ENCODE data around the gene KRT7. TPM values are rescaled to one million over a fixed set of nuclear protein-coding genes. Genes with fewer than 3 reads are reported as not detected.

KRT7 gene
- polyA plus RNA-seq, 1 of the 3 experiments (the other 2 are of a cell fraction): 5.4 TPM

DNA sequence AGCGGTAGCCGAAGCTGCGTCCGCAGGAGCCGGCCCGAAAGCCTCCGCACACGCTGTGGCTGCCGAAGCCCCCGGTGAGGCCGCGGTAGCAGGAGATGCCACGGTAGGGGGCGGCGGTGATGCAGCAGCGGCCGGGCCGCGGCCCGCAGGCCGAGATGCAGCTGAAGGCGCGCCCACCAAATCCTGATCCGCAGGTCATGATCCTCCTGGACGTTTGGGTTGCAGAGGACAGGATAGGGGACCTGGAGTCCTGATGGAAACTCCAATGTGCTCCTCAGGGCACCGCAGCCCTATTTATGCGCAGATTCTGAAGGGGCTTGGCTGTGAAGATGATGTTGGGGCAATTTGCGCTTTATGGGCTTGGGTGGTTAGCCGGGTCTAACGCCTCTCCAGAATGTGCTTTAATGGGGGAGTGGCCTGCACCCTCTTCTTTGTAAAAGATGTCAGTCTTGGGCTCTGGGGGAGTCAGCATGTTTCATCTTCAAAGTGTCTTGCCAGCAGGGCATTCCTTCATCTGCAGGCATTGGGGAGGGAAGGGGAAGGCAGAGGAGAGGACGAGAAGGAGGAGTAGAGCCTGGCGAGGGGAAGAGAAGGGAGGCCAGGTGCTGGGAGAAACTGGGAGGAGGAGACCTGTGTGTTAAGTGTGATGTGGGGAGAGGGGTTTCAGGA lies 58.4 kb downstream of the KRT7 start, which contains the start of gene KRT81:
KRT81 (minus strand) TSS at position 268 of the 669 bp plus-strand sequence; CDS start at position 199, 69 bp downstream.
- no peaks in the 10 kb centered on the region for H3K79me2 ChIP-seq (ENCODE audit: insufficient read depth)
- H3K27me3 ChIP-seq (ENCODE audit: insufficient read depth): no peaks in the 10 kb centered on the region
- 86% methylated on average over 9 of the region's 32 CpGs for WGBS (ENCODE audit: low lambda C conversion rate)
- H3K4me2 ChIP-seq: no peak within 1 kb of the TSS
- H4K20me1 ChIP-seq (ENCODE audit: insufficient read depth): no peaks in the 10 kb centered on the region
- CTCF ChIA-PET: interaction anchor here (1.4 to 3.1 kb wide), 2 partner anchors 12 to 36 kb away, joined by 3 to 22 read pairs; no protein-coding TSS in a partner anchor
- no peak within 1 kb of the TSS for H3K9ac ChIP-seq
- peaks cover 0 to 4% of the 10 kb centered on the region in 2 experiments; a peak in 1 of 4 replicates for H3K4me1 ChIP-seq (ENCODE audit: control insufficient read depth in 1 of 2, insufficient read depth in 2 of 2, low read depth in 1 of 2, low read length in 1 of 2)
- H3K36me3 ChIP-seq (replicated peaks in 1 of 2; ENCODE audit: control insufficient read depth in 1 of 2, insufficient read depth in 2 of 2, low read length in 1 of 2): no peaks in the 10 kb centered on the region
- H2AFZ ChIP-seq (ENCODE audit: low read depth): no peak within 1 kb of the TSS
- no peak within 1 kb of the TSS for H3K4me3 ChIP-seq (ENCODE audit: low read depth in 2 of 2, low read length in 1 of 2)
- H3K9me3 ChIP-seq: no peaks in the 10 kb centered on the region
- H3K27ac ChIP-seq (ENCODE audit: low read depth in 2 of 2, low read length in 1 of 2): no peak within 1 kb of the TSS
- POLR2A ChIA-PET: no interaction called here
- peaks cover 6% of the 10 kb centered on the region for H3F3A ChIP-seq (replicated peaks; ENCODE audit: insufficient read depth)
- DNase-seq: no peak
- TF ChIP-seq, protein P1, sequence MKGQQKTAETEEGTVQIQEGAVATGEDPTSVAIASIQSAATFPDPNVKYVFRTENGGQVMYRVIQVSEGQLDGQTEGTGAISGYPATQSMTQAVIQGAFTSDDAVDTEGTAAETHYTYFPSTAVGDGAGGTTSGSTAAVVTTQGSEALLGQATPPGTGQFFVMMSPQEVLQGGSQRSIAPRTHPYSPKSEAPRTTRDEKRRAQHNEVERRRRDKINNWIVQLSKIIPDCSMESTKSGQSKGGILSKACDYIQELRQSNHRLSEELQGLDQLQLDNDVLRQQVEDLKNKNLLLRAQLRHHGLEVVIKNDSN (IDR thresholded peaks at IDR 0.05; ENCODE audit: borderline replicate concordance, low read depth): no peak
- TF ChIP-seq MXI1 (IDR thresholded peaks at IDR 0.05; ENCODE audit: low read depth, low read length) (no peak), MEF2A (IDR thresholded peaks at IDR 0.05; ENCODE audit: borderline replicate concordance, low read depth) (no peak), YY1 (IDR thresholded peaks at IDR 0.05; ENCODE audit: low read depth) (no peak), RXRA (IDR thresholded peaks at IDR 0.05; ENCODE audit: borderline replicate concordance, low read depth) (no peak)
- TF ChIP-seq, protein P2, sequence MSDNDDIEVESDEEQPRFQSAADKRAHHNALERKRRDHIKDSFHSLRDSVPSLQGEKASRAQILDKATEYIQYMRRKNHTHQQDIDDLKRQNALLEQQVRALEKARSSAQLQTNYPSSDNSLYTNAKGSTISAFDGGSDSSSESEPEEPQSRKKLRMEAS (IDR thresholded peaks at IDR 0.05; ENCODE audit: low read depth): no peak
- TF ChIP-seq, protein P3, sequence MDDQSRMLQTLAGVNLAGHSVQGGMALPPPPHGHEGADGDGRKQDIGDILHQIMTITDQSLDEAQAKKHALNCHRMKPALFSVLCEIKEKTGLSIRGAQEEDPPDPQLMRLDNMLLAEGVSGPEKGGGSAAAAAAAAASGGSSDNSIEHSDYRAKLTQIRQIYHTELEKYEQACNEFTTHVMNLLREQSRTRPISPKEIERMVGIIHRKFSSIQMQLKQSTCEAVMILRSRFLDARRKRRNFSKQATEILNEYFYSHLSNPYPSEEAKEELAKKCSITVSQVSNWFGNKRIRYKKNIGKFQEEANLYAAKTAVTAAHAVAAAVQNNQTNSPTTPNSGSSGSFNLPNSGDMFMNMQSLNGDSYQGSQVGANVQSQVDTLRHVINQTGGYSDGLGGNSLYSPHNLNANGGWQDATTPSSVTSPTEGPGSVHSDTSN (IDR thresholded peaks at IDR 0.05): no peak
- no peaks in the 10 kb centered on the region for H3K9me2 ChIP-seq

DNA sequence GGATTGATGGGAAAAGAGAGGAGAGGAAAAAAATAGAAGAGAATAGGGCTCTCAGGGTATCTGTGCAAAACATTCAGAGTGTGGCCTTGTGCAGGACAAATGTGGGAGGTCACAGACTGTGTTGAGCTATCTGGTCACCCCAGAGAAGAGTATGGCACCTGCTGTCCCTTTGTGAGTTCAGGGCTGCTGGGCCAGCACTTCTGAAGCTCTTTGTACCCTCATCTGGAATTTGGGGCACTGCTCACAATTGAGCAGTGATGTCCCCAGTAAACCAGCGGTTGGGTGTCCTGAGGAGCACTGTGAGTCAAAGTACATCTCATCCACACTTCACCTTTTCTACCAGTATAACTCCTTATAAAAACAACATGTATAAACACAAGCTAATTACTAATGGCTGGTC lies 60.9 kb downstream of the KRT7 start:
- Histone ChIP-seq H3K9me2 (no peaks in the 10 kb centered on the region), H2AFZ (ENCODE audit: low read depth) (no peak overlapping the region), H3K27me3 (ENCODE audit: insufficient read depth) (no peaks in the 10 kb centered on the region), H3K4me2 (no peak overlapping the region), H3K36me3 (replicated peaks in 1 of 2; ENCODE audit: control insufficient read depth in 1 of 2, insufficient read depth in 2 of 2, low read length in 1 of 2) (no peaks in the 10 kb centered on the region), H3K4me1 (ENCODE audit: control insufficient read depth in 1 of 2, insufficient read depth in 2 of 2, low read depth in 1 of 2, low read length in 1 of 2) (peaks cover 0 to 4% of the 10 kb centered on the region in 2 experiments; a peak in 1 of 4 replicates), H3K79me2 (ENCODE audit: insufficient read depth) (no peaks in the 10 kb centered on the region), H3F3A (replicated peaks; ENCODE audit: insufficient read depth) (peaks cover 6% of the 10 kb centered on the region), H3K4me3 (ENCODE audit: low read depth in 2 of 2, low read length in 1 of 2) (no peak overlapping the region), H4K20me1 (ENCODE audit: insufficient read depth) (no peaks in the 10 kb centered on the region), H3K9me3 (no peaks in the 10 kb centered on the region), H3K27ac (ENCODE audit: low read depth in 2 of 2, low read length in 1 of 2) (no peak overlapping the region), H3K9ac (no peak overlapping the region)
- CTCF ChIA-PET: interaction anchor here (1.1 to 3.3 kb wide), 5 partner anchors 16 to 137 kb away, joined by 3 to 25 read pairs (median 5); no protein-coding TSS in a partner anchor
- POLR2A ChIA-PET: no interaction called here
- DNase-seq: no peak
- WGBS (ENCODE audit: low lambda C conversion rate): 44% methylated on average over 1 of the region's 1 CpG
- TF ChIP-seq RFX5 (IDR thresholded peaks at IDR 0.05; ENCODE audit: low read length) (no peak), ELF1 (IDR thresholded peaks at IDR 0.05) (no peak), GABPA (IDR thresholded peaks at IDR 0.05; ENCODE audit: low read depth) (no peak), RAD21 (IDR thresholded peaks at IDR 0.05; ENCODE audit: low read length) (no peak), CHD2 (IDR thresholded peaks at IDR 0.05; ENCODE audit: low read length, partially characterized antibody) (no peak), NFIC (IDR thresholded peaks at IDR 0.05; ENCODE audit: borderline replicate concordance) (no peak), GATA2 (CRISPR knock-in tag; IDR thresholded peaks at IDR 0.05) (no peak), TEAD4 (IDR thresholded peaks at IDR 0.05; ENCODE audit: borderline replicate concordance, insufficient read depth) (no peak), FOXJ3 (CRISPR knock-in tag; IDR thresholded peaks at IDR 0.05) (no peak)
- TF ChIP-seq, protein P4, sequence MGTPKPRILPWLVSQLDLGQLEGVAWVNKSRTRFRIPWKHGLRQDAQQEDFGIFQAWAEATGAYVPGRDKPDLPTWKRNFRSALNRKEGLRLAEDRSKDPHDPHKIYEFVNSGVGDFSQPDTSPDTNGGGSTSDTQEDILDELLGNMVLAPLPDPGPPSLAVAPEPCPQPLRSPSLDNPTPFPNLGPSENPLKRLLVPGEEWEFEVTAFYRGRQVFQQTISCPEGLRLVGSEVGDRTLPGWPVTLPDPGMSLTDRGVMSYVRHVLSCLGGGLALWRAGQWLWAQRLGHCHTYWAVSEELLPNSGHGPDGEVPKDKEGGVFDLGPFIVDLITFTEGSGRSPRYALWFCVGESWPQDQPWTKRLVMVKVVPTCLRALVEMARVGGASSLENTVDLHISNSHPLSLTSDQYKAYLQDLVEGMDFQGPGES (IDR thresholded peaks at IDR 0.05; ENCODE audit: low read depth, low read length): no peak
- TF ChIP-seq, protein P1 (IDR thresholded peaks at IDR 0.05; ENCODE audit: borderline replicate concordance, low read depth): no peak
- TF ChIP-seq, protein P5, sequence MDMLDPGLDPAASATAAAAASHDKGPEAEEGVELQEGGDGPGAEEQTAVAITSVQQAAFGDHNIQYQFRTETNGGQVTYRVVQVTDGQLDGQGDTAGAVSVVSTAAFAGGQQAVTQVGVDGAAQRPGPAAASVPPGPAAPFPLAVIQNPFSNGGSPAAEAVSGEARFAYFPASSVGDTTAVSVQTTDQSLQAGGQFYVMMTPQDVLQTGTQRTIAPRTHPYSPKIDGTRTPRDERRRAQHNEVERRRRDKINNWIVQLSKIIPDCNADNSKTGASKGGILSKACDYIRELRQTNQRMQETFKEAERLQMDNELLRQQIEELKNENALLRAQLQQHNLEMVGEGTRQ (IDR thresholded peaks at IDR 0.05; ENCODE audit: borderline replicate concordance, low read depth, low read length): no peak
- TF ChIP-seq, protein P2 (IDR thresholded peaks at IDR 0.05; ENCODE audit: low read depth): no peak

All from SK-N-SH (cell line).